ENCODE data around the gene MAFG. TPM values are rescaled to one million over a fixed set of nuclear protein-coding genes. Genes with fewer than 3 reads are reported as not detected.

The MAFG gene
- total and polyA plus RNA-seq, 10 donors: 3.2 to 41.4 (median 23.4) TPM

DNA sequence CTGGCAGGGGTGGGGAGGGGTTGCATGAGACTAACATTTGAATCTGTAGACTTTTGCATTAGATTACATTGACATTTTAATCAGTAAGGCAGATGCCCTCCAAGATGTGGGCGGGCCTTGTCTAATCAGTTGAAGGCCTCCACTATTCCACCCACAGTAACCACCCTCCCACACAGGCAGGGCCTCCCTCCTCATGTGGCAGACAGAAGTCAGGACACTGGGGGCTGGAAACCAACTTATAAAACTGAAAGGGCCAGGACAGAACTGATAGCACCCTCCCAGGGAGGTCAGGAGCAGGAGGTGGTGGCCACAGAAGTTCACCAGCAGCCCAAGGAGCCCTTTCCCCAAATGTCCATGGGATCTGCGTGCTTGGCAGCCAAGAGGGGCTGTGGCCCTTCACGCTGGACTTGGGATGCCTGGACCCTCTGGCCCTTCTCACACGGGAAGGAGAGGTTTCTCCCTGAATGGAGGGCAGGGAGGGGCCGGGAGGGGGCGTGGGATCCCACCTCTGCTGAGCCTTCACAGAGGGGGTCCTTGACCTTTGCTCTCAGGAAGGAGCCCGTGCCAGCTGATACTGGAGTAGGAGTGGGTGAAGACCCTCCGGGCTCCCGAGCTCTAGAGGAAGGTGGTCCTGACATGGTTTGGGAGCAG, 4.9 kb upstream of the MAFG start:
- WGBS, 5 donors: 74 to 93% (median 85%) methylated on average over 9 of the region's 9 CpGs
- Histone ChIP-seq H3K27ac (no peak overlapping the region), H3K4me3 (no peak overlapping the region), H3K9me3 (no peaks in the 10 kb centered on the region), H3K36me3 (no peaks in the 10 kb centered on the region), H3K4me1 (peaks cover 2 to 31% (median 22%) of the 10 kb centered on the region in 6 donors), H3K27me3 (replicated peaks in 1 of 7) (peaks cover 0 to 87% (median 34%) of the 10 kb centered on the region in 7 donors)
- TF ChIP-seq, protein P1, sequence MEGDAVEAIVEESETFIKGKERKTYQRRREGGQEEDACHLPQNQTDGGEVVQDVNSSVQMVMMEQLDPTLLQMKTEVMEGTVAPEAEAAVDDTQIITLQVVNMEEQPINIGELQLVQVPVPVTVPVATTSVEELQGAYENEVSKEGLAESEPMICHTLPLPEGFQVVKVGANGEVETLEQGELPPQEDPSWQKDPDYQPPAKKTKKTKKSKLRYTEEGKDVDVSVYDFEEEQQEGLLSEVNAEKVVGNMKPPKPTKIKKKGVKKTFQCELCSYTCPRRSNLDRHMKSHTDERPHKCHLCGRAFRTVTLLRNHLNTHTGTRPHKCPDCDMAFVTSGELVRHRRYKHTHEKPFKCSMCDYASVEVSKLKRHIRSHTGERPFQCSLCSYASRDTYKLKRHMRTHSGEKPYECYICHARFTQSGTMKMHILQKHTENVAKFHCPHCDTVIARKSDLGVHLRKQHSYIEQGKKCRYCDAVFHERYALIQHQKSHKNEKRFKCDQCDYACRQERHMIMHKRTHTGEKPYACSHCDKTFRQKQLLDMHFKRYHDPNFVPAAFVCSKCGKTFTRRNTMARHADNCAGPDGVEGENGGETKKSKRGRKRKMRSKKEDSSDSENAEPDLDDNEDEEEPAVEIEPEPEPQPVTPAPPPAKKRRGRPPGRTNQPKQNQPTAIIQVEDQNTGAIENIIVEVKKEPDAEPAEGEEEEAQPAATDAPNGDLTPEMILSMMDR (IDR thresholded peaks at IDR 0.05 in 8 of 11, conservative IDR thresholded peaks at IDR 0.05 in 3 of 11): no peak
- TF ChIP-seq POLR2AphosphoS5 (IDR thresholded peaks at IDR 0.05): no peak
- TF ChIP-seq POLR2A (IDR thresholded peaks at IDR 0.05): no peak
- intact Hi-C loops (cut with DNase I; ENCODE audit: low total_unique reads): no loop called here
- no peak for DNase-seq

DNA sequence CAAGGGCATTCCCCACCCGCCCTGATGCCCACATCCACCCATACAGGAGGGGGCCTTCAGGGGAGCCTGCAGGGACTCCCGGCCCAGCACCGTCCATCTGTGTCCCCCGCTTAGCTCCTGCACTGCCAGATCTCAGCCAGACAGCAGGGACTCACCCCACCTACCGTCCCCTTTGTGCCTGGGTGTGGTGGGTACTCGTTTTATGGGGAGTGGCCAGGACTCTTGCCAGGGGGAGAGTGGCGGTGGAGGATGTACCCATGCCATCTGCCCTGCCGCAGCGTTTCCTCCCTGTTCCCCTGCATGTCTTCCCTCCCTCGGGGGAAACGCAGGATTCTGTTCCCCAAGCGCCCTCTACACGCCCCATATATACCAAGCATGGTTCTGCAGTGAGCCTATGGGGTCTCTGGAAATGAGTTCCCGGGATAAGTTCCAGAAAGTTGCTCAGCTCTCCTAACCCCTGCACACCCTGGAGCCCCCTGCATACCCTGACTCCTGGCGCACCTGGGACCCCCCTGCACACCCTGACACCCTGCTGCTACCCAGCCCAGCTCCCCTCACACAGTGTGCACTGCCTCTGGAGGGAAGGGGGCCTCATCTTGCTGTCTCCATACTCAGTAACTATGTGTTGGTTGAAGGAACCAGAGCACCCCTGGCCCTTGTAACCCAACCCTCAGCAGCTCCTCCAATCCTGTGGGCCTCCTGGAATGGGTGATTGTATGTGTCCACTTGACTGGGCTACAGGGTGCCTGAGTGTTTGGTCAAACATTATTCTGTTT, 4.2 kb upstream of the MAFG start:
- no peak for DNase-seq
- H3K27me3 ChIP-seq (replicated peaks in 1 of 7): peaks cover 0 to 80% (median 34%) of the 10 kb centered on the region in 7 donors
- H3K27ac ChIP-seq: no peak overlapping the region
- peaks cover 2 to 27% (median 18%) of the 10 kb centered on the region in 6 donors for H3K4me1 ChIP-seq
- intact Hi-C loops (cut with DNase I; ENCODE audit: low total_unique reads): no loop called here
- H3K9me3 ChIP-seq: no peaks in the 10 kb centered on the region
- whole genome bisulfite sequencing, 5 donors: 43 to 59% (median 46%) methylated on average over 12 to 15 of the region's 15 CpGs
- TF ChIP-seq, protein P1 (IDR thresholded peaks at IDR 0.05 in 8 of 11, conservative IDR thresholded peaks at IDR 0.05 in 3 of 11): no peak
- TF ChIP-seq POLR2AphosphoS5 (IDR thresholded peaks at IDR 0.05) (no peak), POLR2A (IDR thresholded peaks at IDR 0.05) (no peak)
- no peak overlapping the region for H3K4me3 ChIP-seq
- H3K36me3 ChIP-seq: no peaks in the 10 kb centered on the region

DNA sequence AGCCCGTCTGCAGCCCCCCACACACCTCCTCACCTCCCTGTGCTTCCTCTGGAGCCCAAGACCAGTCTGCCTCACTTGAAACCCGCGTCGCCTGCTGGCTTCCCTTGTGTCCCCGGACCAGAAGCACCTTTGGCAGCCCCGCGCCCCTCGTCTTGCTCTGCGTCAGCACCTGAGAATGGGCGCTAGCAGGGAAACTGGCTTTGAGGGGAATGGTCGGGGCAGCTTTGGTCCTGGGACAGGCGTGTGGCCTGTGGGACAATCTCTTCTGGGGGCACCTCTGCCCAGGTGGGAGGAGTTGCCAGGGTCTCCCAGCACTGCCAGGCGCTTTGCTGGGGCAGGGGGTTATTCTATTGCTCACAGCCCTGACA, 3.6 kb upstream of the MAFG start:
- intact Hi-C loops (cut with DNase I; ENCODE audit: low total_unique reads): no loop called here
- Histone ChIP-seq H3K4me1 (peaks cover 1 to 27% (median 19%) of the 10 kb centered on the region in 6 donors), H3K27ac (no peak overlapping the region), H3K27me3 (replicated peaks in 1 of 7) (peaks cover 0 to 75% (median 34%) of the 10 kb centered on the region in 7 donors), H3K4me3 (no peak overlapping the region), H3K36me3 (no peaks in the 10 kb centered on the region), H3K9me3 (no peaks in the 10 kb centered on the region)
- TF ChIP-seq POLR2AphosphoS5 (IDR thresholded peaks at IDR 0.05) (no peak), POLR2A (IDR thresholded peaks at IDR 0.05) (no peak)
- TF ChIP-seq, protein P1 (IDR thresholded peaks at IDR 0.05 in 8 of 11, conservative IDR thresholded peaks at IDR 0.05 in 3 of 11): no peak
- 66 to 84% (median 79%) methylated on average over 10 to 13 of the region's 13 CpGs for WGBS, 5 donors
- no peak for DNase-seq
